Effector memory CD4-positive, alpha-beta T cell (primary cell): Measurements from ENCODE around the gene ID4.

ENCODE experiments used
- DNase-seq, 3 donors: peaks; one replicate each; pipeline ENCODE4 v3.0.0-alpha.2; 2020
- H3K27ac ChIP-seq: 2 replicates; pipeline ENCODE4 v1.7.0; 2013; ENCODE audit warnings: mild to moderate bottlenecking, low read length, moderate library complexity; ENCODE audit not compliant: insufficient read depth, poor library complexity, severe bottlenecking
- H3K27me3 ChIP-seq: replicated peaks from 2 replicates; pipeline ENCODE4 v1.7.0; 2013; ENCODE audit warnings: mild to moderate bottlenecking, low read length; ENCODE audit not compliant: insufficient read depth, control insufficient read depth, poor library complexity, severe bottlenecking
- H3K36me3 ChIP-seq: 2 replicates; pipeline ENCODE4 v1.7.0; 2013; ENCODE audit warnings: mild to moderate bottlenecking, low read length, moderate library complexity; ENCODE audit not compliant: control insufficient read depth, insufficient read depth
- H3K4me1 ChIP-seq: 2 replicates; pipeline ENCODE4 v1.7.0; 2013; ENCODE audit warnings: low read length, mild to moderate bottlenecking; ENCODE audit not compliant: control insufficient read depth, insufficient read depth, poor library complexity, severe bottlenecking
- H3K4me3 ChIP-seq: 2 replicates; pipeline ENCODE4 v1.7.0; 2013; ENCODE audit warnings: low read length, low read depth, mild to moderate bottlenecking; ENCODE audit not compliant: insufficient read depth, poor library complexity, severe bottlenecking
- H3K9me3 ChIP-seq: 2 replicates; pipeline ENCODE4 v1.7.0; 2013; ENCODE audit warnings: mild to moderate bottlenecking, low read length, moderate library complexity; ENCODE audit not compliant: control insufficient read depth
- total RNA-seq, 3 donors: gene quantifications; one replicate each; lab custom pipeline; 2026; lab: John Stamatoyannopoulos, UW

ID4 gene, protein sequence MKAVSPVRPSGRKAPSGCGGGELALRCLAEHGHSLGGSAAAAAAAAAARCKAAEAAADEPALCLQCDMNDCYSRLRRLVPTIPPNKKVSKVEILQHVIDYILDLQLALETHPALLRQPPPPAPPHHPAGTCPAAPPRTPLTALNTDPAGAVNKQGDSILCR
- total RNA-seq = 0 reads per million in 3 donors

GRCh38 chr6:19836799-19837510 is at the start of gene ID4:
Gene ID4, plus strand, starts transcription at chr6:19837370. Its CDS starts 385 bp downstream, at chr6:19837755.
- Histone ChIP-seq H3K4me1 (no peaks in the 10 kb centered on the region), H3K36me3 (no peaks in the 10 kb centered on the region), H3K27me3 (no peaks in the 10 kb centered on the region), H3K4me3 (no peak within 1 kb of the TSS), H3K27ac (no peak within 1 kb of the TSS), H3K9me3 (no peaks in the 10 kb centered on the region)
- no peak for DNase-seq

GRCh38 chr6:19788686-19789085 is 48.5 kb upstream of the ID4 start:
- Histone ChIP-seq H3K27ac (no peak overlapping the region), H3K9me3 (no peaks in the 10 kb centered on the region), H3K4me3 (no peak overlapping the region), H3K36me3 (no peaks in the 10 kb centered on the region), H3K4me1 (no peaks in the 10 kb centered on the region), H3K27me3 (no peaks in the 10 kb centered on the region)
- no peak for DNase-seq

GRCh38 chr6:19789100-19789803 is 47.9 kb upstream of the ID4 start:
- Histone ChIP-seq H3K36me3 (no peaks in the 10 kb centered on the region), H3K4me3 (no peak overlapping the region), H3K27me3 (no peaks in the 10 kb centered on the region), H3K27ac (no peak overlapping the region), H3K4me1 (no peaks in the 10 kb centered on the region), H3K9me3 (no peaks in the 10 kb centered on the region)
- DNase-seq = no peak

- Histone ChIP-seq H3K9me3 (no peaks in the 10 kb centered on the region), H3K36me3 (no peaks in the 10 kb centered on the region), H3K27me3 (no peaks in the 10 kb centered on the region), H3K4me3 (no peak overlapping the region), H3K4me1 (no peaks in the 10 kb centered on the region), H3K27ac (no peak overlapping the region)
- no peak for DNase-seq
These were observed 45.9 kb upstream of the ID4 start for GRCh38 chr6:19791267-19791666.

DNA sequence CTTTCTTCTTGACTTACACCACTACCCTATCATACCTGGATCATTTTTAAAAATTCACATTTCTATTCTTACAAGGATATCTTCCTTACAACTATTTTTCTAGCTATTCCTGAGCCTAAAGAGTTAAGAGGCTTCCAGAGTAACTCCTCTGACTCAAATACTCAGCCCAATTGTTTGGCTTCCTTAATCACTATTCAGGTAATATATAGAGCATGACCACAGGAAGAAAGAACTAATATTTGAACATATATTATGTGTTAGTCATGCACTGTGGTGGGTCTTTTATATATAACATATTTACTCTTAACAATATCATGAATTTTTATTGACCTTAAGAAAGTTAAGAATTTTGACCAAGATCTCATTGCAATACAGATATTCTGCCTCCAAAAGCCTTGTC is 42.0 kb upstream of the ID4 start:
- Histone ChIP-seq H3K36me3 (no peaks in the 10 kb centered on the region), H3K27ac (no peak overlapping the region), H3K9me3 (no peaks in the 10 kb centered on the region), H3K27me3 (no peaks in the 10 kb centered on the region), H3K4me3 (no peak overlapping the region), H3K4me1 (no peaks in the 10 kb centered on the region)
- DNase-seq = no peak

DNA sequence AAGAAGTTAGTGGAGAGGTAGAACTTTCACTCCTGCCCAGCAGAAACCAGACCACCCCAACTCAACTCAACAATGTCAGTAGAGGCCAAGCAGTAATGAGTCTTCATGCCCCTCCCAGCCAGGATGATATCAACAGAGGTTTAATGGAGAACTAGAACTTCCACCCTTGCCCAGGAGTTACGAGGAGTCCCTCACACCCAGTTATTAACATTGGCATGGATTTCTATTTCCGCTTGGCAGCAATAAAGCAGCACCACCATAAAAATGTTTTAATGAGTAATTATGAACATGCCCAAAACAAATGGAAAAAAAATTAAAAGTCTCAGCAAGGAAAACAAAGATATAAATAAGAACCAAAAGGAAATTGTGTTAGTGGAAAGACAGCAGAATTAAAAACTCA is 40.7 kb upstream of the ID4 start:
- DNase-seq = no peak
- Histone ChIP-seq H3K27ac (no peak overlapping the region), H3K4me3 (no peak overlapping the region), H3K4me1 (no peaks in the 10 kb centered on the region), H3K27me3 (no peaks in the 10 kb centered on the region), H3K36me3 (no peaks in the 10 kb centered on the region), H3K9me3 (no peaks in the 10 kb centered on the region)

DNA sequence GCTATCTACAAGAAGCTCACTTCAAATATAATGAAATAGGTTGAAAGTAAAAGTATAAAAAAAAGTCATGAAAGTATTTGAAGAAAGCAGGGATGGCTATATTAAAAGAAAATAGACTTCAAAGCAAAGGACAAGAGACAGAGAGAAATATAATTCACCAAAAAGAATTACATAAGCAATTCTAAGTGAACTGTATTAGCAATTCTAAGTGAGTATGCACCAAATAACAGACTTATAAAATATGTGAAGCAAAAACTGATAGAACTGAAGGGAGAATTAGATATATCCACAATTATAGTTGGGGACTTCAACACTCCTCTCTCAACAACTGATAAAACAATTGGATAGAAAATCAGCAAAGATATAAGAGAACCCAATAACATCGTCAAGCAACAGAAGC is 38.8 kb upstream of the ID4 start:
- no peak for DNase-seq
- Histone ChIP-seq H3K9me3 (no peaks in the 10 kb centered on the region), H3K4me1 (no peaks in the 10 kb centered on the region), H3K27me3 (no peaks in the 10 kb centered on the region), H3K36me3 (no peaks in the 10 kb centered on the region), H3K4me3 (no peak overlapping the region), H3K27ac (no peak overlapping the region)

- no peak for DNase-seq
- Histone ChIP-seq H3K27me3 (no peaks in the 10 kb centered on the region), H3K36me3 (no peaks in the 10 kb centered on the region), H3K9me3 (no peaks in the 10 kb centered on the region), H3K4me3 (no peak overlapping the region), H3K4me1 (no peaks in the 10 kb centered on the region), H3K27ac (no peak overlapping the region)
These were observed 34.5 kb upstream of the ID4 start for GRCh38 chr6:19802656-19803055.

- Histone ChIP-seq H3K9me3 (no peaks in the 10 kb centered on the region), H3K4me1 (no peaks in the 10 kb centered on the region), H3K27ac (no peak overlapping the region), H3K4me3 (no peak overlapping the region), H3K36me3 (no peaks in the 10 kb centered on the region), H3K27me3 (no peaks in the 10 kb centered on the region)
- no peak for DNase-seq
These were observed 33.6 kb upstream of the ID4 start for GRCh38 chr6:19803331-19804204.
